Tibial artery (tissue), 4 donors: ENCODE results near the gene SAMD10.
A peak's percentile ranks its signal among the peaks of the same experiment; 100 is the strongest.
"Not testable (repeated sequence)": the region's sequence is repeated elsewhere in the genome, so short reads cannot be mapped to it uniquely, and the experiment has no call there.

Experiments
- DNase-seq, 2 donors: peaks; one replicate each; pipeline ENCODE4 v3.0.0-alpha.2; 2019
- H3K27ac ChIP-seq, 2 donors: fragments of 200-600 bp; sonication (generic) in 1 of 2; 1 replicate in 1 of 2; 2 replicates in 1 of 2; pipeline ENCODE4 v1.5.1; 2018 to 2019; ENCODE audit warnings: mild to moderate bottlenecking in 1 of 2
- H3K27me3 ChIP-seq, 2 donors: fragments of 200-600 bp; sonication (generic) in 1 of 2; one replicate each; pipeline versions ENCODE4 v1.5.1 to v1.6.0; 2016 to 2019
- H3K36me3 ChIP-seq, 3 donors: fragments of 200-600 bp; sonication (generic) in 2 of 3; one replicate each; pipeline ENCODE4 v1.5.1; 2016 to 2019; ENCODE audit warnings: mild to moderate bottlenecking in 2 of 3
- H3K4me1 ChIP-seq, 4 donors: fragments of 200-600 bp; sonication (generic) in 2 of 4; 1 replicate in 3 of 4; 2 replicates in 1 of 4; pipeline ENCODE4 v1.5.1; 2016 to 2019
- H3K4me3 ChIP-seq, 2 donors: fragments of 200-600 bp; sonication (generic) in 1 of 2; 1 replicate in 1 of 2; 2 replicates in 1 of 2; pipeline ENCODE4 v1.5.1; 2018 to 2019; ENCODE audit warnings: mild to moderate bottlenecking in 2 of 2
- H3K9me3 ChIP-seq, 3 donors: fragments of 200-600 bp; sonication (generic) in 1 of 3; one replicate each; pipeline ENCODE4 v1.5.1; 2016 to 2019
- CTCF ChIP-seq, 2 experiments: fragments of 200-600 bp in 1 of 2; fragments of 450-650 bp in 1 of 2; IDR thresholded peaks; one replicate each; pipeline ENCODE4 v1.5.1; 2017 to 2019; ENCODE audit warnings: antibody characterized with exemption in 2 of 2, mild to moderate bottlenecking in 1 of 2, moderate library complexity in 1 of 2
- intact Hi-C: fragments of 100-400 bp; cut with DNase I; formaldehyde crosslinking; loops from one replicate; pipeline ENCODE4 v1.15.0; 2023; ENCODE audit warnings: low total_unique reads

The SAMD10 gene

DNA sequence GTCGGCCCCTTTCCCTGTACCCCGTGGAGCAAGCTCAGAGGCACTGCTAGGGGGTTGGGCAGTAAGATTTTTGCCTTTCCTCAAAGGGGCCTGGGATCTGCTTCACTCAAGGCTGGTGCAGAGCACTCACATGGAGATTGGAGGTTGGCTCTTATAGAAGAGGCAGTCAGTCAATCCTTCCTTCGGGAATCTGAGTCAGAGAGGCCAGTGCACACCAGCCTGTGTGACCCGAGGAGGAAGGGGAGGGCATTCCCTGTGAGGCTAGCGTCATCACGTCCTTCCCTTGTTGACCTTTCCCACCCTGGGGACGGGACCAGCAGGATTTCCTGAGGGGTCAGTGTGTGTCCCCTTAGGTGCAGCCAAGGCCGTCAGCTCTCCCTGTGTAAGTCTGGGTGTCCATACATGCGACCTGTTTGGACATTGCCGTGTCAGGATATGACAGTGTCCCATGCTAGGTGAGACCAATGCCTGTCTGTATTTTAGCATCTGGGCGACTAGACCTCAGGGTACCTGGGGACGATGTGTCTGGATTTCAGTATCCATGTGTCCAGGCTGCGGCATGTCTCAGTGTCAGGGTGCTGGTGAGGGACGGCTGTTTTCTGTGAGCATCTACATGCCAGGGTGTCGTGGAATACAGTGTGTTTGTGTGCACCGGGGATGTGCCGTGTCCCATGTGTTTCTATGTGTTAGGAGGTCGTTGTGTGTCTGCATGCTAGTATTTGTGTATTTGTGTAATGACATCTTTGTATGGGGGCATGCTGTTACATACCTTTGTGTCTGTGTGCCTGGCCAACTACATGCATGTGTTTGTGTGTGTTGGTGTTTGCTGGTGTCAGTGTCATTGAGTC lies 6.9 kb downstream of the SAMD10 start:
- no peak overlapping the region for H3K27ac ChIP-seq
- no peak for TF ChIP-seq CTCF (IDR thresholded peaks at IDR 0.05)
- H3K4me3 ChIP-seq = no peak overlapping the region
- peaks cover 0 to 4% (median 0%) of the 10 kb centered on the region in 3 donors for H3K36me3 ChIP-seq
- no peaks in the 10 kb centered on the region for H3K9me3 ChIP-seq
- peaks cover 0 to 33% (median 22%) of the 10 kb centered on the region in 4 donors for H3K4me1 ChIP-seq
- no peak for DNase-seq
- intact Hi-C loops = loop anchor here (5.0 kb wide), 1 partner anchor 185 kb away; no protein-coding TSS in a partner anchor
- H3K27me3 ChIP-seq = no peaks in the 10 kb centered on the region

DNA sequence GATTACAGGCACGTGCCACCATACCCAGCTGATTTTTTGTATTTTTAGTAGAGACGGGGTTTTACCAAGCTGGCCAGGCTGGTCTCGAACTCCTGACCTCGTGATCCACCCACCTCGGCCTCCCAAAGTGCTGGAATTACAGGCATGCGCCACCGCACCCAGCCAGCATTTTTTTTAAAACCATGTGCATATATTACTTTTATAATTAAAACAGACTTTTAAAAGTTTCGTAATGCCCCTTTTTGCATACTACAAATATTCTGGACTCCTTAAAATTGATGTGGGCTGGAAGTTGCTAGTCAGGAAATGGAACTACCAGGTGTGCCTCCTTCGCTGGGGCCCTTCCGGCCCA lies 7.5 kb downstream of the SAMD10 start:
- intact Hi-C loops = loop anchor here (5.0 kb wide), 1 partner anchor 185 kb away; no protein-coding TSS in a partner anchor

DNA sequence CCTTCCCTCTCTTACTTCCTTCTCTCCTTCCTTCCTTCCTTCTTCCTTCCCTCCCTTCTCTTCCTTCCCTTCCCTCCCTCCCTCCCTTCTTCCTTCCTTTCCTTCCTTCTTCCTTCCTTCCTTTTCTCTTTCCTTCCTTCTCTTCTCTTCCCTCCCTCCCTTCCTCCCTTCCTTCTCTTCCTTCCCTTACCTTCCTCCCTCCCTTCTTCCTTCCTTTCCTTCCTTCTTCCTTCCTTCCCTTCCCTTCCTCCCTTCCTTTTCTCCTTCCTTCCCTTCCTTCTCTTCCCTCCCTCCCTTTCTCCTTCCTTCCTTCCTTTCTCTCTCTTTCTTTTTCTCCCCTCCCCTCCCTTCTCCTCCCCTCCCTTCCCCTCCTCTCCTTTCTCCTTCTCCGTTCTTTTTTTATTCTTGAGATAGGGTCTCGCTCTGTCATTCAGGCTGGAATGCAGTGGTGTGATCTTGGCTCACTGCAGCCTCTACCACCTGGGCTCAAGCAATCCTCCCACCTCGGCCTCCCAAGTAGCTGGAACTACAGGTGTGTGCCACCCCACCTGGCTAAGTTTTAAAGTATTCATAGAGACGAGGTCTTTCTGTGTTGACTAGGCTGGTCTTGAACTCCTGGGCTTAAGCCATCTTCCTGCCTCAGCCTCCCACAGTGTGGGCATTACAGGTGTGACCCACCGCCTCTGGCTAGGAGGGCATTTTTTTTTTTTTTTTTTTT lies 8.6 kb downstream of the SAMD10 start:
- Histone ChIP-seq H3K27me3 (no peaks in the 10 kb centered on the region), H3K9me3 (no peaks in the 10 kb centered on the region), H3K27ac (no peak overlapping the region), H3K36me3 (peaks cover 0 to 20% (median 13%) of the 10 kb centered on the region in 3 donors), H3K4me1 (peaks cover 0 to 33% (median 22%) of the 10 kb centered on the region in 4 donors), H3K4me3 (no peak overlapping the region)
- no peak for DNase-seq
- TF ChIP-seq CTCF (IDR thresholded peaks at IDR 0.05) = no peak
- intact Hi-C loops = loop anchor here (5.0 kb wide), 1 partner anchor 184 kb away; no protein-coding TSS in a partner anchor

More for the DNA sequence above, 7.5 kb downstream of the SAMD10 start:
- H3K4me1 ChIP-seq = peaks cover 0 to 33% (median 22%) of the 10 kb centered on the region in 4 donors
- not testable (repeated sequence) for H3K36me3 ChIP-seq, DNase-seq, H3K27me3 ChIP-seq, H3K9me3 ChIP-seq, H3K27ac ChIP-seq, H3K4me3 ChIP-seq

DNA sequence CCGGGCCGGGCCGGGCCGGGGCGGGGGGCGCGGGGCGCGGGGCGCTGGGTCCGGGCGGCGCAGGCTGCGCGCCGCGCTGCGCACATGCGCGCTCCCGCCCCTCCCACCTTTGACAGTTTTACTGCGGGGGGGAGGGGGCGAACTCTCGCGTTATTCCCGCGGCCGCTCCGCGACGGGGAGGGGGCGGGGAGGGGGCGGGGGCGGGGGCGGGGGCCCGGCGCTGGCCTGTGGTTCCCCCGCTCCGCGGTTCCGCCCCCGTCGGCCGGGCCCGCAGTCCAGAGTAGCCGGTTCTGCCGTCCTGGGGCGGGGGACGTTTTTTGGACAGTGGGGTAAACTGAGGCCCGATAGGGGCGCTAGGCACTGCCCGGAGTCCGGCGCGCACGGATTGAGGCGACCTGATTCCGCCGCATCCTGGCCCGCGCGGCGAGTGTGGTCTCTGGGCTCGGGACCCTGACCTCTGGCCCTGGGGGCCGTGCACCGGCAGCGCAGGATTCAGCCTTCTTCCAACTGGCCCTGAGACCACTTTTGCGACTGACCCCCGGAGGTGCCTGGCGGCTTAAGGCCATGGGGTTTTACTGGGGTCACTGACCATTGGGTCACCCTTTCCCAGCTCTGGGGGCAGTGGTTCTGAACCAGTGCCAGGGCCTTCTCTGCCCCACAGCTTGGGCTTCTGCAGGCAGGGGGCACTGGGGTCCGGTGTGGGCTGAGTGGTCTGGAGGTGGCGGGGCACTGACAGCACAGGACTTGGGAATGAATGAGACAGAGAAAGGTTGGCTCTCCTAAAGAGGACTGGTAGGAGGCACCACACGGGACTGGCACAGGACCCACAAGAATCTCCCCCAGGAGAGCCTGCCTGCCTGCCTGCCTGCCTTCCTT lies 9.4 kb downstream of the SAMD10 start, which contains the start of gene ZNF512B:
Gene ZNF512B, minus strand, starts transcription at position 93 of the 876 bp plus-strand sequence. CDS start 1,980 bp downstream, outside the sequence.
- intact Hi-C loops = loop anchor here (5.0 kb wide), 1 partner anchor 183 kb away; no protein-coding TSS in a partner anchor
- H3K27ac ChIP-seq = peak within 1 kb of the TSS; percentile 65 to 66

More for the DNA sequence above, 9.4 kb downstream of the SAMD10 start, which contains the start of gene ZNF512B:
- Histone ChIP-seq H3K27me3 (no peaks in the 10 kb centered on the region), H3K9me3 (no peaks in the 10 kb centered on the region), H3K36me3 (peaks cover 0 to 22% (median 13%) of the 10 kb centered on the region in 3 donors), H3K4me3 (peak within 1 kb of the TSS; percentile 63 to 66), H3K4me1 (peaks cover 0 to 33% (median 22%) of the 10 kb centered on the region in 4 donors)
- no peak for TF ChIP-seq CTCF (IDR thresholded peaks at IDR 0.05)
- peak in 1 of 2 donors; percentile 74 for DNase-seq
